ENCODE results near the gene FAH.

FAH gene

GRCh38 chr15:80194186-80194585, 41.4 kb downstream of the FAH start:
- no peak for DNase-seq (ENCODE audit: low read depth)
- in situ Hi-C loops (cut with HindIII; ENCODE audit: low sequenced_read_pairs) = no loop called here
- no peak for TF ChIP-seq CTCF (IDR thresholded peaks at IDR 0.05; ENCODE audit: low read depth, low read length, missing control alignments)
- H3K4me3 ChIP-seq (ENCODE audit: low read depth, low read length) = no peak overlapping the region

DNA sequence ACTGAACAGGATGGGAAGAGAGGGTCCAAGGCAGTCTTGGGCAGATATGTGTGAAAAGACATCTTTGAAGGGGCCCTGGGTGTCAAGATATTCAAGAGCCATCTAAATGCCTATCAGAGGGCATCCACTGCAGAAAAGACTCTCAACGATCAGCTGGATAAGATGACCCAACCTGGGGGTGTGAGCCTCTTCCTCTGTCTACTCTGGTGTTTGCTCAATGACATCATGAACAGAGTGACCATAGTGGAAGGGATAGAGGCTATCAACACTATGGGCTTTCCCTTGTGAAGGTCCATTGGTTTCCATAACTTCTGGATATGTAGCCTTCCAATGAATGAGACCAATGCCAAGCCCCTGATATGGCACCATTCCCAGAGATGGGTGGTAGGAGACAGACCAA, 42.1 kb downstream of the FAH start:
- TF ChIP-seq CTCF (IDR thresholded peaks at IDR 0.05; ENCODE audit: low read depth, low read length, missing control alignments) = no peak
- no peak for DNase-seq (ENCODE audit: low read depth)
- in situ Hi-C loops (cut with HindIII; ENCODE audit: low sequenced_read_pairs) = no loop called here

DNA sequence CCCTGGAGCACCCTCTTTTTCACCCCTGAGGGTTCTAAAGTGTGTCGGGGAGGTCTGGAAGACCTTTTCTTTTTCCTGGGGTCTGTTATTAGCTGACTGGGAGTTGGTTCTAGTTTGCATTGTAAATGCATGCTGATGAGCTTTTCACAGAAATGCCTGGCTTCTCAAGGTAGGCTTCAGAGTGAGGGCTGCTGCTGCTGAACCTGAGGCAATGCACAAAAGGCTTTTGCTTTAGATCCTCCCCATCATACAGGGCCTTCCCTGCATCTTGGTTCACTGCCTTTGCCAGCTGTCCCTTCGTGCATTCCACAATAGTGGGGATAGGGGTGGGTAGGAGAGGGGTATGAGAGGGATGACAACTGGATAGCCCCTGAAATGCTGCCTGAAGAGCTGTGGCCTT, 46.6 kb downstream of the FAH start:
- in situ Hi-C loops (cut with HindIII; ENCODE audit: low sequenced_read_pairs) = no loop called here
- DNase-seq (ENCODE audit: low read depth) = no peak
- no peak overlapping the region for H3K4me3 ChIP-seq (ENCODE audit: low read depth, low read length)
- TF ChIP-seq CTCF (IDR thresholded peaks at IDR 0.05; ENCODE audit: low read depth, low read length, missing control alignments) = no peak

More for the DNA sequence above, 42.1 kb downstream of the FAH start:
- H3K4me3 ChIP-seq (ENCODE audit: low read depth, low read length) = no peak overlapping the region

- in situ Hi-C loops (cut with HindIII; ENCODE audit: low sequenced_read_pairs) = no loop called here
- no peak for TF ChIP-seq CTCF (IDR thresholded peaks at IDR 0.05; ENCODE audit: low read depth, low read length, missing control alignments)
- no peak for DNase-seq (ENCODE audit: low read depth)
Observed at GRCh38 chr15:80199869-80200268, 47.1 kb downstream of the FAH start.

DNA sequence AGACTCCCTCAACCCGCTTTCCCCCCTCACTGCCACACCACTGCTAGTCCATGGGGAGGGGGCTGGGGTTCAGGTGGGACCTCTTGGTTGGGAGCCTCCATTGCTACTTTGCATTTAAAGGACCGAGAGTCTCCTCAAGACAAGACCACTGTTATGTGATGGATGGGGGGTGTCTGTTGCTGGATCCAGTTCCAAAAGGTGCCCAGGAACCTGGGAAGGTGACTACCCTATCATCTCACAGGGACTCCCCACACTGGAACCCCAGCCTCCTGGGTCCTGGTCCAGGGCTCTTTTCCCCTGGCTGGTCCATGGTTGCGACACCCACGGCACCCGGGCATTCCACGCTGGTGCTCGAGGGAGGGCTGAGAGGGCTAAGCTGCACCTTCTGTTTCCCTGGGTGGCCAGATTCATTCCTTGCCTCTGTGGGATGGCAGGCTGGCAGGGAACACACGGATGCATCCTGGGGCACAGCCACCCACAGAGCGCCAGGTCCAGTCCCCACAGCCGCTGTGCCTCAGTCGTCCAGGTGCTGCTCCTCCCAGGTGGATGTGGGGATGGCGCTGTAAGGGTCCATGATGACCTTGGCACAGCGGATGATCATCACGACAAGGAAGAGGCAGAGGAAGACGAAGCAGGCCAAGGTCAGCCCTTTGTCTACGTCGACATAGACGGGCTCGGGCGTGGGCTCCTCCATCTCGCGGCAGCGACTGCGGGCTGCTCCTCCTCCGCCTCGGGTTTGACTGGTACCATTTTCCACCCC, 48.6 kb downstream of the FAH start:
- no peak for DNase-seq (ENCODE audit: low read depth)
- in situ Hi-C loops (cut with HindIII; ENCODE audit: low sequenced_read_pairs) = no loop called here
- TF ChIP-seq CTCF (IDR thresholded peaks at IDR 0.05; ENCODE audit: low read depth, low read length, missing control alignments) = no peak
- H3K4me3 ChIP-seq (ENCODE audit: low read depth, low read length) = no peak overlapping the region

More at GRCh38 chr15:80199869-80200268, 47.1 kb downstream of the FAH start:
- no peak overlapping the region for H3K4me3 ChIP-seq (ENCODE audit: low read depth, low read length)

DNA sequence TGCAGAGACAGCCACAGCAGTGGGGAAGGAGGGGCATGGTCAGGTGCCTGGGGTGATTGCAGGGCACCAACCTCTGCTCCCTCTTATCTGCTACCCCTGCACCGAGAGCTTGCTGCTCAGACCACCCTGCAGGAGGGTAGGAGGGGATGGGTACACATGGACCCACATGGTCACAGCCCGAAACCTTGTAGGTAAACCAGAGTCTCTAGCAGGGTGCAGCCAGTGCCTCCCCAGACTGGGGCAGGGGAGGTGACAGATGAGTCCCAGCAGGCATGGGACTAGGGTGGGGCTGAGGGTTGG, 49.2 kb downstream of the FAH start:
- in situ Hi-C loops (cut with HindIII; ENCODE audit: low sequenced_read_pairs) = no loop called here
- H3K4me3 ChIP-seq (ENCODE audit: low read depth, low read length) = no peak overlapping the region
- DNase-seq (ENCODE audit: low read depth) = no peak
- TF ChIP-seq CTCF (IDR thresholded peaks at IDR 0.05; ENCODE audit: low read depth, low read length, missing control alignments) = no peak

Measured in astrocyte of the cerebellum (primary cell).